PFSK-1 (cell line): Measurements from ENCODE around the gene SLC15A1.

ENCODE experiments used
- POLR2AphosphoS5 ChIP-seq: IDR thresholded peaks from 2 replicates; pipeline ENCODE4 v1.6.1; 2012; ENCODE audit warnings: low read depth, mild to moderate bottlenecking, control low read depth, low read length, moderate library complexity
- REST ChIP-seq, 2 experiments: IDR thresholded peaks; 2 replicates each; pipeline versions ENCODE4 v1.6.1 to v1.8.0; 2011 to 2012; ENCODE audit warnings: low read depth in 2 of 2, low read length in 2 of 2, control low read depth in 1 of 2, inconsistent platforms in 1 of 2, mild to moderate bottlenecking in 1 of 2, moderate library complexity in 1 of 2; ENCODE audit not compliant: insufficient read depth in 1 of 2
- TAF1 ChIP-seq: IDR thresholded peaks from 2 replicates; pipeline ENCODE4 v1.6.1; 2012; ENCODE audit warnings: low read length, control low read depth, borderline replicate concordance; ENCODE audit not compliant: insufficient read depth

DNA sequence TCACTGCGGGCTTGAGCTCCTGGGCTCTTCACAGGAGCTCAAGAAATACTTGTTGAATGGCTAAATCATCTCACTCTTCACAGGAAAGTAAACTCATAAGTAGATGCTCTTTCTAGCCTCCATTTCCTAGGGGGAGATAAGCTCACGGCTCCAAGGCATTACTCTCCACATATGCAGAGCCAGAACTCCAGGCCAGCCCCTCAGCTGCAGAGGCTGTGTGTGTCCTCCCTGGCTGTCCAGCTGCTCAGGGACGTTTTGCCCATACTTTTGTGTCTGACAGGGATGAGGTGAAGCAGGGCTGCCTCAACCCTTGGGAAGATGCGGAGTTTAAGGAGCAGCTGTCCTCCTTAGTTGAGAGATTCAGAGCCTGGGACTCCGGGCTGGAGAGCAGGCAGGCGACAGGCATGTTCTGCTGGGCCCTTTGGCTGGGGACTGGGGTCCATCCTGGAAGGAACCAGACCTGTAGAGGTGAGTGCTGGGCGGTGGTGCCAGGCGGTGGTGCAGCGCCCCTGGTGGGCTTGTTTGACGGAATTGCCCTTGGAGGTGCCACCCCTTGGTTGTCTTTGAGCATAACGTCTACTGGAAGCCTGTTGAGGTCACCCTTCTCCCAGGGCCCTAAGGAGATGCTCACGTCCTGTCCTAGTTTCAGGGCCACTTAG is 20.5 kb upstream of the SLC15A1 start:
- TF ChIP-seq REST (IDR thresholded peaks at IDR 0.05; ENCODE audit: insufficient read depth in 1 of 2, low read depth in 2 of 2, low read length in 2 of 2) (no peak), POLR2AphosphoS5 (no peak), TAF1 (no peak)
